GM21619 (cell line): ENCODE data around the gene PANX2.

Experiments used
- ATAC-seq: cut with Tn5 transposase; IDR thresholded peaks from one replicate; pipeline ENCODE4 v1.9.1; 2021; ENCODE audit not compliant: unreplicated experiment

PANX2 gene

DNA sequence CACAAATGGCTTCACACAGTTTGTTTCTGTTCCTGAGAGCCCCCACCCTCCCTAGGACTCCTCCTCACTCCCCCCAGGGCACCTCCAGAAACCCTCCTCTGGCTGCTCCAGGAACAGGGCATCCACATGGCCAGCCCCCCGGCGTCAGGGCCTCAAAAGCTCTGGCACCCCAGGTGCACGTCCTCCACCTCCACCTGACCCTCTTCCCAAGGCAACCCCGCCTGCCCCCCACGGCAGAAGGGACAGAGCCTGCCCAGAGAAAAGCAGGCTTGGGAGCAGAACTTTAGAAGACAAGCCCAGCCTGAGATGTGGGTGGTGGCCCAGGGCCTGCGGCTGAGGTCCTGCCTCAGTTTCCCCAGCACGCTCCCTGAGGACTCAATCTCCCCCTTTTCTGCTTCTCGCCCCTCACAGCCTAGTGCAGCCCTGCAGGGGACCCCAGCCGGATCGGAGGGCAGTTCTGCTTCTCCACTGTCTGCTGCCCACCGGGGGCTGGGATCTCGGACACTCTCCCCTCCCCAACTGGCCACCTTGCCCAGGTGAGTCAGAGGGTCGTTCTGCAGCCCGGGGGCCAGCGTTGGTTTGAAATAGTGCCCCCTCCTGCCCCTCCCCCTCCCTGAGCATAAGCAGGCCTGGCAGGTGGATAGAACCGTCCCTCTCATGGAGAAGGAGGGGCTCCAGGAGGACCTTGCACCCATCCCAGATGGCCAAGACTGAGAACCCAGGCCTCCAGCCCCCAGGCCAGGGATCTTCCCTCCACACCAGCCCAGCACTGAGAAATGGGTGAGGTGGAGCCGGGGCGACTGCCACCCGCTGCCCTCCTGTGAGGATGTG lies 12.8 kb downstream of the PANX2 start:
- ATAC-seq, result no peak

DNA sequence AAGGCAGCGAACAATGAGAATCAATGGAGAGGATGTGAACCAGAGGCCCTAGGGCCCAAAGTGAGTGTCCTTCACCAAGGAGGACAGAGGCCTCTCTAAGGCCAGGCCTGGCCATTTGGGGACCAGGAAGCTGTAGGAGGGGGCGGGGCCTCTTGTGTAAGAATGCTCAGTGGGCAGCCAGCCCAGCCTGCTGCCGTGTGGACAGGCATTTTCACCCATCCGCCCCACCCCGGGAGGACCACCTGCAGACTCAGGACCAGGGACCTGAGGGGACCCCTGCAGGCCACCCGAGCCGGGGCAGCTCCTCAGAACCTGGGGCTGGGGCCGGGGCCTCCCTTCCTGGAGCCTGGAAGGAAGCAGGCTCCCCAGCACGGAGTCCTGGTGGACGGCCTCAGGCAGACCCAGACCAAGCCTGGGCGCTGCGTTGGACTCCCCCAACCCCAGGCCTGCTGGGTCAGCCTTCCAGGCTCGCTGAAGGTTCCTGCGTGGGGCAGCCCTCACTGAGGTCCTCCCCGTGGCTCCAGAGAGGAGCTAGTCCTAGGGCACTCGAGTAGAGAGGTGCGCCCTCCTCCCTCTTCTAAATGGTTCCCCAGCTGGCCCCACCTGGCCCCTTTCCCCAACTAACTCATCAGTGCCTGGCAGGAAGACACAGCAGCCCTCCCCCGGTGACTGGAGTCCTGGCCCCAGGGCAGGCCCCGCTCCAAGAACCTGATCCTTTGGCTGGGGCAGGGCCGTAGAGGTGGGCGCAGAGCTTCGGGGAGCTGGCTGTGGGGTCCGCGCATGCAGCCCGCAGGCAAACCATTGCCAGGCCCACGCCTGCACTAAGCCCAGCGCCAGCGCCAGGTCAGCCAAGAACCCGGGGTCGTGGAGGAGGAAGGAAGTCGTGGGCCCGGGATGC lies 13.7 kb downstream of the PANX2 start:
- ATAC-seq, result no peak

- ATAC-seq, result no peak
Measured at GRCh38 chr22:50184902-50185374, 14.4 kb downstream of the PANX2 start.

DNA sequence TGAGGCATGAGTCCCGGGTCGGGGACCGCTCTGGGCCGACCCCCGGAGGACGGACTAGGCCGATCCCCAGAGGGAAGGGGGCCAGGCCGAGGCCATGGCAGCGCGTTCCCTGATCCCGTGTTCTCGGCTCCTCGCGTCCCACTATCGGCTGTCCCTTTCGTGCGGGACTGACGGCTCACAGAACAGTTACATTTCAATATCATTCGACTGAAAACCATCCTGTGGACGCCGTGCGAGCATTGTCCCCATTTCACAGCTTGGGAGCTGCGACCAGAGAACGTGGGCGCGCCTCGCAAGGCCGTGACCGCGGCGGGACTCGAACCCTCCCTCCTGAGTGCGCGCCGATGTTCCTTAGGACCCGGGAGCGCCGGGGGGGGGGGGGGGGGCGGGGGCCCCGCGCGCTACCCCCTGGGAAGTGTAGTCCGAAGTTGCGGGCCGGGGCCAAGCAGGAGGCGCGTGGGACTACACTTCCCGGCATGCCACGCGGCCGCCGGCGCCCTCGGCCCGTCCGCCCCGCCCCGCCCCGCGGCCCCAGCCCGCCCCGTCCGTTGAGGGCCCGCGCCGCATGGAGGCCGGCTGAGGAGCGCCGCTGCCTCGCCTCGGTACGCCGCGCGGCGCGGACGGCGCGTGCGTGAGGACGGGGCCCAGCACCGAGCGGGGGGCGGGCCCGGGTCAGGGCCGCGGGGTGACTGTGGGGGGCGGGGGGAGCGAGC lies 15.0 kb downstream of the PANX2 start, which contains the start of gene TRABD:
TSS of gene TRABD (plus strand) at position 539 of the 713 bp plus-strand sequence. CDS start 7,148 bp downstream, outside the sequence.
- ATAC-seq, result no peak

DNA sequence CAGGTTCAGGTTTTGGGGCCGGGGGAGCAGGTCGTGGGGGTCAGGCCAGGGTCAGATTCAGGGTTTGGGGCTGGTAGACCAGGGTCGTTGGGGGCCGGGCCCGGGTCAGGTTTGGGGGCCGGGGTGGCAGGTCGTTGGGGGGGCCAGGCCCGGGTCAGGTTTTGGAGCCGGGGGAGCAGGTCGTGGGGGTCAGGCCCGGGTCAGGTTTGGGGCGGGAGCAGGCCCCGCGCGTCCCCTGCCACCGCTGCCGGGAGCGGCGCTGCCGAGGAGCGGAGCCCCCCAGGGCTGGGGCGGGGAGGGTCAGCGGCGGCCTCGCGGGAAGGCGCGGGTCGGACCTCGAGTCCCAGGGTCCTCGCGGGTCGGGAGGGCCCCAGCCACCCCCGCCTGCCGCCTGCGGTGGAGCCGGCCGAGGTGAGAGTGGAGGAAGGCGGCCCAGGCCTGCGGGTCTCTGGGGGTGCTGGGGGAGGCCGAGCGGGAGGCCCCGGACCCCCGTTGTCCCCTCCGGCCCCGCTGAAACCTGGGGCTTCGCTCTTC lies 15.7 kb downstream of the PANX2 start:
- no peak for ATAC-seq

DNA sequence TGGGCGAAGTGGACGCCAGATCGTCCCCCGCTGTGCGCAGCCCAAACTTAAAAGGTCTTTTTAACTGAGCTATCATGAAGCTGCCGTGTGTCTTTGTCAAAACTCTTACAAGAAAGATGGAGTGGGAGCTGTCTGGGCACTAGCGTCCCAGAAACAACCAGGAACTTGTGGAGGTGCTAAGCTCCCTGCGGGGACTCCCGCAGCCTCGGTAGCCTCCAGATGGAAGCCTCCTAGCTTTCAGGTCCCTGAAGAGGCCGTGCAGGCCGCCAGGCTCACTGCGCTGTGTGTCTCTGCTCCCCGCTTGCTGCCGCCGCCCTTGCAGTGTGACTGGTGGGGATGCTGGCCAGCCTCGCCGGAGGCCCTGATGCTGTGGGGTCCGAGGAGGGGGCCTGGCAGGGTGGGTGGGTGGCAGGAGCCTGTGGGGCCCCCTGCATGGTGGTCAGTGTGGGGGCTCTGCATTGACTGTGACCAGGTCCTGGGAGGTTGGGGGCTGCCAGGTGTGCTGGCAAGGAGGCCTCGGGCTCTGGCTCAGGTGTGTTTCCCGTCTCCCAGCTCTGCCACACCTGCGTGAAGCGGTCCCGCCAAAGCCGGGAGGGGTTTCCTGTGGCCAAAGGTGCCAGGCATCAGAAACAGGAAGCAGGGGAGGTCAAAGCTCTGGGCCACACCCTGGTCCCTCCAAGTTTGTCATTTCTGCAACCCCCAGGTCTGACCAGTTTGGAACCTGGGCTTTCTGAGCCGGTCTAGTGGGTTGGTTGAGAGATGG lies 16.4 kb downstream of the PANX2 start:
- ATAC-seq, result no peak

DNA sequence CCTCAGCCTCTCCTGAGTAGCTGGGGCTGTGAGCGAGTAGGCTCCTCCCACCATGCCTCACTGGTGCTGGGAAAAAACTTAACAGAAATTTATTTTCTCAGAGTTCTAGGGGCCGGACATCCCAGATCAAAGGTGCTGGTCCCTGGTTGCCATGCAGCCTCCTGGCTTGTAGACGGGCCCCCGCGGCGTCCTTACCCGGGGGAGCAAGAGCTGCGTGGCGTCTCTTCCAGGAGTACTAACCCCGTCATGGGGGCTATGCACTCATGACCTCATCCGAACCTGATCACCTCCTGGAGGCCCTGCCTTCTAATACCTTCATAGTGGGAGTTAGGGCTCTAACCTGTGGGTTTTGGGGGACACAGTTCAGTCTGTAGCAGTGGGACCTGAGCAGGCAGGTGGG lies 17.8 kb downstream of the PANX2 start:
- ATAC-seq, result no peak

DNA sequence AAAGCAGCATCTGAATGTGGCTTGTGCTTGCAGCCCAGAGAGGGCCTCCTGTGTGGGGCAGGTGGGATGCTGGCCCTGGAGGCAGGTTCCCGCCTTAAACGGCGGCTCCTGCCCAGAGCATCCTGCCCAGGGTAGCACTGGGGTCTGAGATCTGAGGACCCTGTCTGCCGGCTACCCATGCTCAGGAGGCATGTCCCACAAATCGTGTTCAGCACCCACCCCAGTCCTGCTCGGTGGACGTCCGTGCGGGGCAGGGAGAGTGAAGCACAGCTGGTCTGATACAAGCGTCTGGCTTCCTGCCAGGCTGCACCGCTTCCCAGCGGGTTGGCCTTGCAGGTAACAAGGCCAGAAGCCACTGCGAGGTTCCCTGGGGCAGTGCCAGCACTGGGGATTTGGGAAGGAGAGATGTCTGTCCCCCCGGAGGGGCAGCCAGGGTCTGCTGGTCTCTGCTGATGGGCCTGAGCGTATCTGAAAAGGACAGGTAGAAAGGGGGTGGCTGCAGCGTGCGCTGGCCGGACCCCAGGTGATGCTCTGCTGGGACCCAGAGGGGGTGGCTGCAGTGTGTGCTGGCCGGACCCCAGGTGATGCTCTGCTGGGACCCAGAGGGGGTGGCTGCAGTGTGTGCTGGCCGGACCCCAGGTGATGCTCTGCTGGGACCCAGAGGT lies 18.8 kb downstream of the PANX2 start:
- ATAC-seq, result no peak

GRCh38 chr22:50189849-50190181 lies 19.3 kb downstream of the PANX2 start:
- ATAC-seq, result no peak

DNA sequence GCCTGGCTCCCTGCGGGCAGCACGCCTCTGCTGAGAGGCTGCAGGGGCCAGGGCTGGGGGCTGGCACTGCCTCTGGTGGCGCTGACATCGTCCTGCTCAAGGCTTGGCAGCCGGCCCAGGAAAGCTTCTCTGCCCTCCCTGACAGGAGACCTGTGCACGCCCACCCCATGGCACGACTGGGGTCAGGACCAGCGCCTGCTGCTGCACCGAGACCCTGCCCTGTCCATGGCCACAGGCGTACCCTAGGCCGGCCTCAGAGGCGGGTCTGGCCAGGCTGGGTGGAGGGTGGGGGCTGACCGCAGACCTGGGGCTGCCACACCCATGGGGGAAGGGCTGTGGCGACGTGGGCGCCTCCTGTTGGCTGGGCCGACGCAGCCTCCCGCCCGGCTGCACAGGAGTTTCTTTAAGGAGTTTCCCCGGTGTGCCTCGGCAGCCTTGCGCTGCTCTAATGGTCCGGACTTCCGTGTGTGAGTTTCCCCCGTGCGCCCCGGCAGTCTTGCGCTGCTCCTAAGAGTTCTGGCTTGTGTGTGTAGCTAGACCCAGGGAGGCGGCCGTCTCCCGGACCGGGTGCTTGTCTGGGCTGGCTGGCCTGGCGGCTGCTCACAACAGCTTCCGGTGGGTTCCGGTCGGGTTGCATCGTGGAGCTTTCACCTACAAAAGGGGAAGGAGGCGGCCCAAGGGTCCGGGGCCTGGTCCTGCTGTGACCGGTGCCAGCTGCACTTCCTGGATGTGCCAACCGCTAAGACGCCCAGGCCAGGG lies 19.8 kb downstream of the PANX2 start:
- ATAC-seq, result peak; percentile 41

DNA sequence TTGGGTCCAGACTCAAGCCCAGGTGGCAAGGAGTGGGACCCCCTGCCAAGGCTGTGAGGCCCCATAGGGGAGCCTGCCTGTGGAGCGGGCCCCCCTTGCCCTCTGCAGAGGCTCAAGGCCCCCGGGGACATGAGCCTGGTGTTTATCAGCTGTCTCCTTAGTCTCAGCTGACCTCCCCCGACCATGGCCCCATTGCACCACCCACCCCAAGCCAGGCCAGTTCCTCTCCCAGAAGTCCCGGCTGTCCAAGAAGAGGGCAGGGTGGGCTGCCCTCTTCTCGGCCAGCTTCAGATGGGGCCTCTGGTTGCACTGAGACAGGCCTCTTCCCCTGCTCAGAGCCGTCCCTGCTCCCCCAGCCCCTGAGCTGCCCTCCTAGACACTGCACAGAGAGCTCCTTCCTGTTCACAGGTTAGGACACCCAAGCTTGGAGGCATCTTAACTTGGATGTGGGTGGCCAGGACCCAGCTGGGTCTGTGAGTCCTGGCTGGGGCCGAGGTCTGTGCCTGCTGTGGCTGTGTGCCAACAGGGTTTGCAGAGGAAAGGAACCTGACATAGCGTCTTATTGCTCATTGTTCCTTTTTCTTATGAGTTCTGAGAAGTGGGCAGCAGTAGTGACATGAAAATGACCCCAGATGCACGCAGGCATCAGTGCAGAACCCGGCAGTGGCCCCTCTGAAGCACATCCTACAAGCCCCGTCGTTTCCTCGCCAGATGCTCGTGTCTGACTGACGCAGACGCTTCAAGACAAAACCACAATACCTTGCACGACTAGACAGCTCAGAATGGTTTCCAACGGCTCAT lies 20.6 kb downstream of the PANX2 start:
- peak; percentile 19 for ATAC-seq

DNA sequence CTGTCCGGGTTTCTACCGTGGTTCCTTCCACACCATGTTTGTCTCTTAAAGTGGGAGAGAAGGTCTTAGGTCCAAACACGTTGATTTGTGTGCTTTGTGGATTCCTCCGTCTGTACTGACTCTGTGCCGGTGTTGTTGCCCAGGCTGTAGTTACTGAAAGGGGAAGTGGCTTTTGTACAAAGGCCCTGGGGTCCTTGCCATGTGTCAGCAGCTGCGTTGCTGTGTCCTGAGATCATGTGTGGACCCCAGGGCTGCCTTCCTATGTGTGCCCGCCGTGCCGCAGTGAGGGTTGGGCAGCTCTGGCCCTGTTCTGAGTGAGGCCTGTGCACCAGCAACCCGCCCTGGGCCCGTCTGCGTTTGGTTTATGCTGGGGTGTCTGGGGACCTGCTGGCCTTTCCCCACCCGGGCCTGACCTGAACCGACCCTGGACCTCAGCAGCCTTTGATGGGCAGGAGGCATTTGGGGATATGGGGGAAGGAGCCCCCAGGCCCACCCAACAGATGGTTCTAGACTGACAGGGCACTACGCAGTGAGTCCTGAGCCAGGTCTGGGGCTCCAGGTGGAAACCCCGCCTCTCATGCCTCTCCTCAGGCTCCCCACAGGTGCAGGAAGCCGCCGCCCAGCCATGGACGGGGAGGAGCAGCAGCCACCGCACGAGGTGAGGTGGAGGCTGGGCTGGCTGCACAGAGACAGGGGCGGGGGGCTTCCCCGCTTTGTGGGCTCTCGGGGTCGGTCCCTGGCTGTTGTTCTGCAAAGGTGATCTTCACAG lies 22.1 kb downstream of the PANX2 start:
- ATAC-seq, result no peak

GRCh38 chr22:50193621-50194020 lies 23.1 kb downstream of the PANX2 start:
- no peak for ATAC-seq

- ATAC-seq, result no peak
Measured at GRCh38 chr22:50194037-50194805, 23.7 kb downstream of the PANX2 start.

GRCh38 chr22:50196256-50196655 lies 25.7 kb downstream of the PANX2 start:
- ATAC-seq, result no peak

GRCh38 chr22:50197000-50197800 lies 26.7 kb downstream of the PANX2 start:
- ATAC-seq, result no peak
